Right lobe of liver (tissue), 6 donors: Measurements from ENCODE around the gene UGT1A10. TPM values are rescaled to one million over a fixed set of nuclear protein-coding genes. Genes with fewer than 3 reads are reported as not detected.

ENCODE experiments used
- ATAC-seq, 4 donors: fragments of 200-7000 bp; cut with Tn5 transposase; one replicate each; pipeline ENCODE4 v1.9.1; 2020; ENCODE audit warnings: mild to moderate bottlenecking in 4 of 4, moderate library complexity in 4 of 4
- DNase-seq, 3 donors: peaks; one replicate each; pipeline ENCODE4 v3.0.0-alpha.2; 2020
- H3K27ac ChIP-seq, 3 donors: fragments of 200-600 bp; one replicate each; pipeline ENCODE4 v1.8.0; 2022
- H3K27me3 ChIP-seq, 2 donors: fragments of 200-600 bp; one replicate each; pipeline ENCODE4 v1.8.0; 2022
- H3K36me3 ChIP-seq, 4 donors: fragments of 200-600 bp; sonication (generic) in 1 of 4; one replicate each; pipeline versions ENCODE4 v1.5.1 to v1.8.0; 2017 to 2022; ENCODE audit warnings: control low read depth in 1 of 4
- H3K4me1 ChIP-seq, 4 donors: fragments of 200-600 bp; sonication (generic) in 1 of 4; one replicate each; pipeline versions ENCODE4 v1.5.1 to v1.8.0; 2017 to 2022; ENCODE audit warnings: control low read depth in 1 of 4
- H3K4me3 ChIP-seq, 3 donors: fragments of 200-600 bp; one replicate each; pipeline ENCODE4 v1.8.0; 2022
- H3K9me3 ChIP-seq, 4 donors: fragments of 200-600 bp; sonication (generic) in 1 of 4; one replicate each; pipeline versions ENCODE4 v1.5.1 to v1.8.0; 2017 to 2022; ENCODE audit warnings: control low read depth in 1 of 4
- POLR2A ChIP-seq: fragments of 450-650 bp; IDR thresholded peaks from one replicate; pipeline ENCODE4 v1.6.1; 2017; ENCODE audit warnings: antibody characterized with exemption, mild to moderate bottlenecking
- WGBS: methylation state at CpG from one replicate; pipeline ENCODE4 v1.1.6; 2018; ENCODE audit warnings: low coverage, low lambda C conversion rate; ENCODE audit not compliant: insufficient coverage; ENCODE audit errors: missing lambda C conversion rate; 5-methylcytosine and 5-hydroxymethylcytosine counted together
- intact Hi-C, 2 donors: fragments of 100-400 bp; cut with DNase I; formaldehyde crosslinking; loops; one replicate each; pipeline versions ENCODE4 v1.11.2 to v1.14.1; 2022
- total RNA-seq, 6 experiments: library from RNA; depleted of rRNA in 2 of 6; stranded (reverse); fragments of >200 nt in 2 of 6; fragmentation: NEBNext Ultra II Directional in 3 of 6; extraction: Animal tissue kit (Norgen Biotek cat#: 25700) in 3 of 6; gene quantifications; one replicate each; pipeline versions ENCODE4 v1.1.0 to v1.2.4, GENCODE V29; 2016 to 2023
- TF ChIP-seq, protein P1 (sequence below), 4 donors: fragments of 200-600 bp in 3 of 4; fragments of 450-650 bp in 1 of 4; IDR thresholded peaks; one replicate each; pipeline versions ENCODE4 v1.5.1 to v1.8.0; 2016 to 2022; ENCODE audit warnings: antibody characterized with exemption in 4 of 4, mild to moderate bottlenecking in 2 of 4
- donor health status: DM: no; HTN: yes; CAD: no.
- donor health status: DM: no; HTN: no; CAD: no.
- donor health status: DM: no; HTN: no; CAD: no.
- donor health status: DM: no; HTN: yes; CAD: no.
- donor health status: DM: no; HTN: yes; CAD: no.

The UGT1A10 gene
- total RNA-seq, 6 experiments from 2014 or later, result 0.11 TPM; not detected in 5

- H3K4me3 ChIP-seq, result peak overlapping the region; percentile 22 to 66 (median 46)
- H3K4me1 ChIP-seq, result peaks cover 0 to 54% (median 12%) of the 10 kb centered on the region in 4 donors
- peak in 2 of 4 donors; percentile 26 to 44 for ATAC-seq
- DNase-seq, result no peak
- H3K36me3 ChIP-seq, result no peaks in the 10 kb centered on the region
- TF ChIP-seq, protein P1, sequence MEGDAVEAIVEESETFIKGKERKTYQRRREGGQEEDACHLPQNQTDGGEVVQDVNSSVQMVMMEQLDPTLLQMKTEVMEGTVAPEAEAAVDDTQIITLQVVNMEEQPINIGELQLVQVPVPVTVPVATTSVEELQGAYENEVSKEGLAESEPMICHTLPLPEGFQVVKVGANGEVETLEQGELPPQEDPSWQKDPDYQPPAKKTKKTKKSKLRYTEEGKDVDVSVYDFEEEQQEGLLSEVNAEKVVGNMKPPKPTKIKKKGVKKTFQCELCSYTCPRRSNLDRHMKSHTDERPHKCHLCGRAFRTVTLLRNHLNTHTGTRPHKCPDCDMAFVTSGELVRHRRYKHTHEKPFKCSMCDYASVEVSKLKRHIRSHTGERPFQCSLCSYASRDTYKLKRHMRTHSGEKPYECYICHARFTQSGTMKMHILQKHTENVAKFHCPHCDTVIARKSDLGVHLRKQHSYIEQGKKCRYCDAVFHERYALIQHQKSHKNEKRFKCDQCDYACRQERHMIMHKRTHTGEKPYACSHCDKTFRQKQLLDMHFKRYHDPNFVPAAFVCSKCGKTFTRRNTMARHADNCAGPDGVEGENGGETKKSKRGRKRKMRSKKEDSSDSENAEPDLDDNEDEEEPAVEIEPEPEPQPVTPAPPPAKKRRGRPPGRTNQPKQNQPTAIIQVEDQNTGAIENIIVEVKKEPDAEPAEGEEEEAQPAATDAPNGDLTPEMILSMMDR (IDR thresholded peaks at IDR 0.05), result no peak
- no peak for TF ChIP-seq POLR2A
- H3K27ac ChIP-seq, result peak overlapping the region; percentile 6 to 70 (median 26)
- H3K9me3 ChIP-seq, result no peaks in the 10 kb centered on the region
- intact Hi-C loops, result no loop called here
- no peaks in the 10 kb centered on the region for H3K27me3 ChIP-seq
Measured at GRCh38 chr2:233673896-233674295, 37.6 kb downstream of the UGT1A10 start.

DNA sequence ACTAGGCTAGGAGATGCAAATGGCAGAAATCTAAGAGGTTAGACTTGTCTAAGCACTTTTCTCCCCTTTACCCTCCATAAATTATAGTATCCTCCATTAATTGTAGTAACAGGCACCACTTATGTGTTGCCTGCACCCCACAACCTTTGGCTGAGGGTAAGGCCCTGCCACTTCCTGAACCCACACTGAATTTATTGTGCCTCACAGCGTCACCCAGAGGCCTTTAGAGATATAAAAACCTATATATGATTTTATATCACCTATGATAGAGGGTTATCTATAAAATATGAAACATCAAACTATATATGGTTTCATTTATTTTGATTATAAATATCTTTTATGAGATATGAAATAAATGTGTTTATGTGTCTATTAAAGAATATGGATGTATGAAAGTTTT lies 38.1 kb downstream of the UGT1A10 start:
- Histone ChIP-seq H3K36me3 (no peaks in the 10 kb centered on the region), H3K4me3 (peak overlapping the region; percentile 22 to 66 (median 46)), H3K27ac (peak overlapping the region; percentile 6 to 70 (median 26)), H3K4me1 (peaks cover 0 to 50% (median 12%) of the 10 kb centered on the region in 4 donors), H3K9me3 (no peaks in the 10 kb centered on the region), H3K27me3 (no peaks in the 10 kb centered on the region)
- TF ChIP-seq, protein P1 (IDR thresholded peaks at IDR 0.05), result peak in 3 of 4 donors; percentile 9 to 22 (median 18)
- TF ChIP-seq POLR2A, result peak; percentile 15
- DNase-seq (no peak), ATAC-seq (peak in 3 of 4 donors; percentile 26 to 36 (median 34))
- 14% methylated on average over 1 of the region's 1 CpG for WGBS
- intact Hi-C loops, result no loop called here

DNA sequence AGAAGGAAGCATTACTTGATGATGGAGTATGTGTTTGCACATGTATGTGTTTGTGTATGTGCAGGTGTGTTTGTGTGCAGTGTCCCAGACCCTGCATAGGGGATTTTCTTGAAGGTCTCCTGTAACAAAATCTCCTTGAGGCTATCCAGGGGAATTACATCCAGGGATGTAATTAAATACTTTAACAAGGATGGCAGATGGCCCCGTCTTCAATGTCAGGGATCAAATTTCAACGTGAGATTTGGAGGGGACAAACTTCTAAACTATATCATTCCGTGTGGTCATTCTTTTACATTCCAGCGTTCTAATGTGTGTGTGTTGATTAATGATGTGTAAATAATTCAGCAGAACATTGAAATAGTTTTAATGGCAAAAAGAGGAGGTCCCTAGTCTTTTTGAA lies 38.7 kb downstream of the UGT1A10 start:
- peaks cover 0 to 43% (median 9%) of the 10 kb centered on the region in 4 donors for H3K4me1 ChIP-seq
- intact Hi-C loops, result no loop called here
- WGBS, result 29% methylated on average over 4 of the region's 4 CpGs
- H3K27ac ChIP-seq, result peak overlapping the region in 1 of 3 donors; percentile 70
- ATAC-seq, result no peak
- no peaks in the 10 kb centered on the region for H3K36me3 ChIP-seq
- peak overlapping the region in 2 of 3 donors; percentile 46 to 66 for H3K4me3 ChIP-seq
- DNase-seq, result no peak
- no peaks in the 10 kb centered on the region for H3K27me3 ChIP-seq
- no peaks in the 10 kb centered on the region for H3K9me3 ChIP-seq
- no peak for TF ChIP-seq POLR2A
- TF ChIP-seq, protein P1 (IDR thresholded peaks at IDR 0.05), result no peak

GRCh38 chr2:233676046-233676445 lies 39.8 kb downstream of the UGT1A10 start:
- H3K4me1 ChIP-seq, result peaks cover 0 to 39% (median 6%) of the 10 kb centered on the region in 4 donors
- intact Hi-C loops, result no loop called here
- no peak overlapping the region for H3K27ac ChIP-seq
- no peak overlapping the region for H3K4me3 ChIP-seq
- WGBS, result 92% methylated on average over 2 of the region's 2 CpGs
- DNase-seq, result no peak
- H3K36me3 ChIP-seq, result no peaks in the 10 kb centered on the region
- no peak for ATAC-seq
- TF ChIP-seq, protein P1 (IDR thresholded peaks at IDR 0.05), result no peak
- no peak for TF ChIP-seq POLR2A
- H3K9me3 ChIP-seq, result no peaks in the 10 kb centered on the region
- no peaks in the 10 kb centered on the region for H3K27me3 ChIP-seq

GRCh38 chr2:233679196-233679595 lies 42.9 kb downstream of the UGT1A10 start:
- Histone ChIP-seq H3K36me3 (no peaks in the 10 kb centered on the region), H3K9me3 (no peaks in the 10 kb centered on the region), H3K4me3 (no peak overlapping the region), H3K27ac (no peak overlapping the region), H3K27me3 (no peaks in the 10 kb centered on the region), H3K4me1 (peaks cover 0 to 36% (median 3%) of the 10 kb centered on the region in 4 donors)
- ATAC-seq (no peak), DNase-seq (no peak)
- TF ChIP-seq, protein P1 (IDR thresholded peaks at IDR 0.05), result no peak
- intact Hi-C loops, result no loop called here
- 82% methylated on average over 2 of the region's 4 CpGs for WGBS
